8988T (cell line): ENCODE measurements around the gene ANKRD23.

Experiments
- DNase-seq: peaks from one replicate; pipeline ENCODE4 v3.0.0; 2011

The ANKRD23 gene

GRCh38 chr2:96835830-96836229, 8.0 kb downstream of the ANKRD23 start:
- no peak for DNase-seq

GRCh38 chr2:96832754-96833507, 10.9 kb downstream of the ANKRD23 start:
- peak; percentile 80 for DNase-seq

GRCh38 chr2:96832408-96832753, 11.4 kb downstream of the ANKRD23 start:
- no peak for DNase-seq

DNA sequence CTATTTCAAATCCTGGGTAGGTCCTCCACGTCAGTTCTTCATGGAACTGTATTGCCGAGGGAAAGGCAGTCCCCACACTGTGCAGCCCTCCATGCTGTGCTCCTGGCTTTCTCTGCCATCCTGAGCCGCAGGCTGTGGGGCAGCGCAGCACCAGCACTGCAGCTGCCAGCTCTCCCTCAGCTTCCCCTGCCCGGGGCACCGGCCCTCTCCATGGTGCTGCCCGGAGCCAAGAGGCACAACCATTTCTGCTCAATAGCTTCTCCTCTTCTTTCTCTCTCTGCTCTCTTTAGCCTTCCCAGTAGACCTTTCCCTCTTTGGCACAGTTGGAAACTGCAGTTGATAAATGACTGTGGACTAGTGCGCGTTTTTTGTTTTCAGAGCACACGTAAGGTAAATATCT, 12.1 kb downstream of the ANKRD23 start:
- DNase-seq: no peak

DNA sequence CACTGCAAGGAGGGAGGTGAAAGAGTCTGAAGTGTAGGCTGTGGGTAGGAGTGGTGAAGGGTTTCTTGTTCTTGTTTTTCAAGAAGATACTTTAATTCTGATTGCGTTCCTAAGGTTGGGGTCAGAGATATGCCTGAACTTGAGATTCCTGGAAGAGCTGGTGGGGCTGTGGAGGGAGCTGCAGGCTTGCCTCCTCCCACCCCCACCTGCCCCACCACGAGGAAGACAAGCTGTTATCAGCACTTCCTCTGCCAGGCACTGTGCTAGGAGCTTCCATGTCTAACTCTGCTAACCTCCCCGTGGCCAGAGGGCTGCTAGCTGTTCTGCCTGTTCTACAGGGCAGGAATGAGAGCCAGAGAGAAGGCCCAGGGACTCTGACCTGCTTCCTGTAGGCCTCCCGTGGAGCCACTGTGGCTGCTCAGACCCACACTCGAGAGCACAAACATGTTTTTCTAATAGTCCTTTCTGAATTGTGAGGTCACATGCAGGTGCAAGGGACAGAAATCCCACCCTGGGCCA, 13.7 kb downstream of the ANKRD23 start:
- DNase-seq: no peak

DNA sequence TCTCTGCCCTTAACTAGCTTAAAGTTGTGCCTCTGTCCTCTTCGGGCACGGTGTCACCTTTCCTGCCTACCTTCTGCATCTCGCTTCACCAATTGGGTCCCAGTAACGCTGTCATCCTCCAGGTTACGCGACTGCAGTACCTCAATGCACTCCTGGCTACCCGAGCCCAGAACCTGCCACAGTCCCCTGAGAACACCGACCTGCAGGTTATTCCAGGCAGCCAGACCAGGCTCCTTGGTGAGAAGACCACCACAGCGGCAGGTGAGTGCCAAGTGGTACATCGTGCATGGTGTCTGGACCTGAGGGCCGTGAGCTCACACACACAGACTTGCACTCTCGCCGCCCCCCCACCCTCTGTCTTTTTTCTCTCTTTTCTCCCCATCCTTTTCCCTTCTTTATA, 14.9 kb downstream of the ANKRD23 start:
- DNase-seq: no peak

- DNase-seq: no peak
Observed at GRCh38 chr2:96828436-96828835, 15.4 kb downstream of the ANKRD23 start.

- DNase-seq: no peak
Observed at GRCh38 chr2:96826546-96827278, 17.1 kb downstream of the ANKRD23 start.

DNA sequence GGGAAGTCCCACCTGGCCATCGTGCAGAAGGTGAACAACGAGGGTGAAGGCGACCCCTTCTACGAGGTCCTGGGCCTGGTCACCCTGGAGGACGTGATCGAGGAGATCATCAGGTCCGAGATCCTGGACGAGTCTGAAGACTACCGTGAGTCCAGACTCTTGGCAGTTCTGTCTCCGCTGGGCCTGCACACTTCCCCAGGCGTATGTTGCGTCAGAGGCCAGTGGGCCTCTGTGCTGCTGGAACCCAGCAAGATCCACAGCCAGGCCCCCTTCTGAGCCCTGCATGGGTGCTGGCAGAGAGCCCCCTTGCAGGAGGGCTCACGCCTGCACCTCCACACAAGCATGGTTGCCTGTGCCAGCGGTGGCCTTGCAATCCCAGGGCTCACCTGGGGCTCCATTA, 18.8 kb downstream of the ANKRD23 start:
- DNase-seq: no peak

GRCh38 chr2:96824079-96824870, 19.5 kb downstream of the ANKRD23 start:
- DNase-seq: no peak

DNA sequence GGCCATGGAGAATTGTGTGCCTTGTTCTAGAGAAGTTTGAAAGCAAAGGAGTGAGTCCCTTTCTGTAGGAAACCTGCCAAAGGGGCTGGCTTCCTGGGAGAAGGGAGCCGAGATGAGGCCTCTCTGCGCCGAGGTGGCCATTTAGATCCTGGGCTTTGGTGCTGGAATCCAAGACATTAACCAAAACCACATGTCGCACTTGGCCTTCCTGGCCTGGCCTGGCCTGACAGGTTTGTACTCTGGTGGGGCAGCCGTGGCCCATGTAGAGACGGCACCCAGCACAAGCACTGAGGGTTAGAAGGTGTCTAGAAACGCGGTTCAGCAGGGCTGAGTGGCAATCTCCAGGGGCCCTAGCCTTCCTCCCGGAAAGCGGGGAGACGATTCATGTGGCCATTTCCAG, 20.6 kb downstream of the ANKRD23 start:
- no peak for DNase-seq

- no peak for DNase-seq
Observed at GRCh38 chr2:96822786-96823185, 21.0 kb downstream of the ANKRD23 start.

- no peak for DNase-seq
Observed at GRCh38 chr2:96821113-96821675, 22.6 kb downstream of the ANKRD23 start.

GRCh38 chr2:96819876-96820511, 23.8 kb downstream of the ANKRD23 start:
- DNase-seq: no peak

GRCh38 chr2:96819128-96819875, 24.5 kb downstream of the ANKRD23 start:
- DNase-seq: no peak

DNA sequence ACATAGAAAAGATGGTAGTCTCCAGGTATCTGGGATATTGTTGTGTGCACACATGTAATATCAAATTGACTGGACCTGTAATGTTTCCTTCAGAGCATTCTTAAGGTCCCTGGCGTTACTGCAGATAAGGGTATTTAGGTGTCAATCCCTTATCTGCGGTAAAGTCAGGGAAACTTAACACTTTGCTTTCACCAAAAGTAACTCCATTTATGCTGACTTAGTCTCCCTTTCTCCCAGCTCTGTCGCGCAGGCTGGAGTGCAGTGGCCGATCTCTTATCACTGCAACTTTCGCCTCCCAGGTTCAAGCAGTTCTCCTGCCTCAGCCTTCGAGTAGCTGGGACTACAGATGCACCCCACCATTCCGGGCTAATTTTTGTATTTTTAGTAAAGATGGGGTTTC, 25.9 kb downstream of the ANKRD23 start:
- no peak for DNase-seq

DNA sequence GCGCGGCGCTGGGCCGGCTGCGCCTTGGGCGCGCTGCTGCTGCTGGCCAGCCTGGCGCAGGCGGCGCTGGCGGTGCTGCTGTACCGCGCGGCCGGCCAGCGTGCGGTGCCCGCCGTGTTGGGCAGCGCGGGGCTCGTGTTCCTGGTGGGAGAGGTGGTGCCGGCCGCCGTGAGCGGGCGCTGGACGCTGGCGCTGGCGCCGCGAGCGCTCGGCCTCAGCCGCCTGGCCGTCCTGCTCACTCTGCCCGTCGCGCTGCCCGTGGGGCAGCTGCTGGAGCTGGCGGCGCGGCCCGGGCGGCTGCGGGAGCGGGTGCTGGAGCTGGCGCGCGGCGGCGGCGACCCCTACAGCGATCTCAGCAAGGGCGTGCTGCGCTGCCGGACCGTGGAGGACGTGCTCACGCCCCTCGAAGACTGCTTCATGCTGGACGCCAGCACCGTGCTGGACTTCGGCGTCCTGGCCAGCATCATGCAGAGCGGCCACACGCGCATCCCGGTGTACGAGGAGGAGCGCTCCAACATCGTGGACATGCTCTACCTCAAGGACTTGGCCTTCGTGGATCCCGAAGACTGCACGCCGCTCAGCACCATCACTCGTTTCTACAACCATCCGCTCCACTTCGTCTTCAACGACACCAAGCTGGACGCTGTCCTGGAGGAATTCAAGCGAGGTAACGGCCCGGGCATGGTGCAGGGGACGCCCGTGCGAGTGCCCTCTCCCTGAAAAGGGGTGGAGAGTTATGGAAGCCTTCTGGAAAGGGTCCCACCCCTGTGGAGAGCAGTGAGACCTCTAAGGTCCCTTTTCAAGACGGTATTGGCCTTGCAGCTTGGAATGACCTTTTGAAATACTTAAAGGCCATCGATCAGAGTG, 26.8 kb downstream of the ANKRD23 start:
- no peak for DNase-seq

DNA sequence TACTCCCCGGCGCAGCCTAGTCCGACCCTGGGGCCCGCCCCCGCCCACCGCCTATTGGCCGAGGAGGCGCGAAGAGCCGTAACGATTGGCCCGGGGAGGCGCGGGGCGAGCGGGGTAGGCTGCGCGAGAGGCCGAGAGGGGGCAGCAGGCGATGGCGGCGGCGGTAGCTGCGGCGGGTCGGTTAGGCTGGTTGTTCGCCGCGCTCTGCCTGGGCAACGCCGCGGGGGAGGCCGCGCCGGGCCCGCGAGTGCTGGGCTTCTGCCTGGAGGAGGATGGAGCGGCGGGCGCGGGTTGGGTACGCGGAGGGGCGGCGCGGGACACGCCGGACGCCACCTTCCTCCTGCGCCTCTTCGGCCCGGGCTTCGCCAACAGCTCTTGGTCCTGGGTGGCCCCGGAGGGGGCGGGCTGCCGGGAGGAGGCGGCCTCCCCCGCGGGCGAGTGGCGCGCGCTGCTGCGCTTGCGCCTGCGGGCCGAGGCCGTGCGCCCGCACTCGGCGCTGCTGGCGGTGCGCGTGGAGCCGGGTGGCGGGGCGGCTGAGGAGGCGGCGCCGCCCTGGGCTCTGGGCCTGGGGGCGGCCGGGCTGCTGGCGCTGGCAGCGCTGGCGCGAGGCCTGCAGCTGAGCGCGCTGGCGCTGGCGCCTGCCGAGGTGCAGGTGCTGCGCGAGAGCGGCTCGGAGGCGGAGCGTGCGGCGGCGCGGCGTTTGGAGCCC, 27.5 kb downstream of the ANKRD23 start, which contains the start of gene CNNM3:
CNNM3 (plus strand) TSS at position 142 of the 709 bp plus-strand sequence; CDS start at position 152, 10 bp downstream.
- DNase-seq: peak; percentile 99

- DNase-seq: peak; percentile 64
Observed at GRCh38 chr2:96815326-96816126, 28.3 kb downstream of the ANKRD23 start.
